Middle frontal gyrus (tissue), 1 donor: Measurements from ENCODE around the gene MLXIPL.
"Not testable (repeated sequence)": the region's sequence is repeated elsewhere in the genome, so short reads cannot be mapped to it uniquely, and the experiment has no call there.

ENCODE experiments used
- DNase-seq: peaks from one replicate; pipeline ENCODE4 v3.0.0-alpha.2; 2015; ENCODE audit warnings: low spot score; ENCODE audit errors: extremely low spot score

MLXIPL gene

GRCh38 chr7:73623798-73624668, at the start of gene MLXIPL:
Gene MLXIPL, minus strand, starts transcription at chr7:73624522. Its CDS starts 30 bp downstream, at chr7:73624492.
- peak; percentile 39 for DNase-seq

GRCh38 chr7:73671857-73672445, 47.6 kb upstream of the MLXIPL start:
- no peak for DNase-seq

- no peak for DNase-seq
These were observed 47.0 kb upstream of the MLXIPL start for GRCh38 chr7:73671322-73671661.

- DNase-seq, result no peak
These were observed 45.6 kb upstream of the MLXIPL start for GRCh38 chr7:73669858-73670385.

- no peak for DNase-seq
These were observed 45.0 kb upstream of the MLXIPL start for GRCh38 chr7:73669288-73669701.

- no peak for DNase-seq
These were observed 44.5 kb upstream of the MLXIPL start for GRCh38 chr7:73668886-73669230.

GRCh38 chr7:73668103-73668885, 44.0 kb upstream of the MLXIPL start:
- no peak for DNase-seq

- peak; percentile 71 for DNase-seq
These were observed 43.2 kb upstream of the MLXIPL start, which contains the start of gene VPS37D for GRCh38 chr7:73667344-73668102. Gene VPS37D, plus strand, starts transcription at chr7:73667831. Its CDS starts 128 bp downstream, at chr7:73667959.

- DNase-seq, result no peak
These were observed 38.7 kb upstream of the MLXIPL start for GRCh38 chr7:73663033-73663432.

GRCh38 chr7:73660594-73660993, 36.3 kb upstream of the MLXIPL start:
- not testable (repeated sequence) for DNase-seq

GRCh38 chr7:73659983-73660382, 35.7 kb upstream of the MLXIPL start:
- DNase-seq, result no peak

GRCh38 chr7:73655309-73655708, 31.0 kb upstream of the MLXIPL start:
- not testable (repeated sequence) for DNase-seq

- no peak for DNase-seq
These were observed 28.2 kb upstream of the MLXIPL start for GRCh38 chr7:73652541-73652949.

- no peak for DNase-seq
These were observed 26.2 kb upstream of the MLXIPL start for GRCh38 chr7:73650524-73650923.

- no peak for DNase-seq
These were observed 25.3 kb upstream of the MLXIPL start for GRCh38 chr7:73649576-73649975.

- DNase-seq, result no peak
These were observed 24.4 kb upstream of the MLXIPL start for GRCh38 chr7:73648593-73649332.

- no peak for DNase-seq
These were observed 23.6 kb upstream of the MLXIPL start for GRCh38 chr7:73647725-73648592.

- no peak for DNase-seq
These were observed 22.7 kb upstream of the MLXIPL start for GRCh38 chr7:73646785-73647724.
